Neural crest cell (in vitro differentiated cells): ENCODE measurements around the gene PEX3. TPM values are rescaled to one million over a fixed set of nuclear protein-coding genes. Genes with fewer than 3 reads are reported as not detected.
A peak's percentile ranks its signal among the peaks of the same experiment; 100 is the strongest.

Source experiments
- DNase-seq: peaks from one replicate; pipeline ENCODE4 v3.0.0; 2021; ENCODE audit warnings: low read depth, mixed read lengths, low spot score
- H3K27ac Mint-ChIP-seq: one replicate; pipeline ENCODE4 v1.8.0; 2021; ENCODE audit warnings: mild to moderate bottlenecking, mixed read lengths; ENCODE audit not compliant: unreplicated experiment
- H3K27me3 Mint-ChIP-seq: 2 replicates; pipeline ENCODE4 v1.8.0; 2021; ENCODE audit warnings: low read depth, mild to moderate bottlenecking, mixed read lengths
- H3K36me3 Mint-ChIP-seq: 2 replicates; pipeline ENCODE4 v1.8.0; 2021; ENCODE audit warnings: low read depth, mild to moderate bottlenecking, mixed read lengths
- H3K4me1 Mint-ChIP-seq: 2 replicates; pipeline ENCODE4 v1.8.0; 2021; ENCODE audit warnings: mixed read lengths
- H3K4me3 Mint-ChIP-seq: one replicate; pipeline ENCODE4 v1.8.0; 2021; ENCODE audit warnings: mild to moderate bottlenecking, mixed read lengths
- H3K9me3 Mint-ChIP-seq: 2 replicates; pipeline ENCODE4 v1.8.0; 2021; ENCODE audit warnings: mixed read lengths
- total RNA-seq: library from RNA; stranded (reverse); gene quantifications from 2 replicates; pipeline ENCODE4 v1.2.1, GENCODE V29; 2021
- TF ChIP-seq, protein P1 (sequence below): fragments of 200-600 bp; sonication (generic); conservative IDR thresholded peaks from 2 replicates; pipeline ENCODE4 v1.5.0; 2021; ENCODE audit warnings: antibody characterized with exemption, mild to moderate bottlenecking

Gene PEX3
- total RNA-seq, 1 donor from 2014 or later = 12.6 TPM

DNA sequence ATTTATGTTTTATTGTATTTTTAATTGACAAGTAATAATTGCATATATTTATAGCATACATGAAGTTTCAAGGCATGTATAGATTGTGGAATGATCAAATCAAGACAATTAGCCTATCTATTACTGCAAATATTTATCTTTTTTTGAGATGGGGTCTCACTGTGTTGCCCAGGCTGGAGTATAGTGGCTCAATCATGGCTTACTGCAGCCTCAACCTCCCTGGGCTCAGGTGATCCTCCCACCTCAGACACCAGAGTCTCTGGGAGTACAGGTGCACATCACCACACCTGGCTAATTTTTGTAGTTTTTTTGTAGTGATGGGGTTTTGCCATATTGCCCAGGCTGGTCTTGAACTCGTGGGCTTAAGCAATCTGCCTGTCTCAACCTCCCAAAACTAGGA, 77.1 kb downstream of the PEX3 start:
- Mint-ChIP-seq H3K27me3 (no peaks in the 10 kb centered on the region), H3K9me3 (no peaks in the 10 kb centered on the region), H3K27ac (no peak overlapping the region), H3K36me3 (no peaks in the 10 kb centered on the region), H3K4me3 (no peak overlapping the region), H3K4me1 (no peaks in the 10 kb centered on the region)
- no peak for DNase-seq
- TF ChIP-seq, protein P1, sequence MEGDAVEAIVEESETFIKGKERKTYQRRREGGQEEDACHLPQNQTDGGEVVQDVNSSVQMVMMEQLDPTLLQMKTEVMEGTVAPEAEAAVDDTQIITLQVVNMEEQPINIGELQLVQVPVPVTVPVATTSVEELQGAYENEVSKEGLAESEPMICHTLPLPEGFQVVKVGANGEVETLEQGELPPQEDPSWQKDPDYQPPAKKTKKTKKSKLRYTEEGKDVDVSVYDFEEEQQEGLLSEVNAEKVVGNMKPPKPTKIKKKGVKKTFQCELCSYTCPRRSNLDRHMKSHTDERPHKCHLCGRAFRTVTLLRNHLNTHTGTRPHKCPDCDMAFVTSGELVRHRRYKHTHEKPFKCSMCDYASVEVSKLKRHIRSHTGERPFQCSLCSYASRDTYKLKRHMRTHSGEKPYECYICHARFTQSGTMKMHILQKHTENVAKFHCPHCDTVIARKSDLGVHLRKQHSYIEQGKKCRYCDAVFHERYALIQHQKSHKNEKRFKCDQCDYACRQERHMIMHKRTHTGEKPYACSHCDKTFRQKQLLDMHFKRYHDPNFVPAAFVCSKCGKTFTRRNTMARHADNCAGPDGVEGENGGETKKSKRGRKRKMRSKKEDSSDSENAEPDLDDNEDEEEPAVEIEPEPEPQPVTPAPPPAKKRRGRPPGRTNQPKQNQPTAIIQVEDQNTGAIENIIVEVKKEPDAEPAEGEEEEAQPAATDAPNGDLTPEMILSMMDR = no peak

DNA sequence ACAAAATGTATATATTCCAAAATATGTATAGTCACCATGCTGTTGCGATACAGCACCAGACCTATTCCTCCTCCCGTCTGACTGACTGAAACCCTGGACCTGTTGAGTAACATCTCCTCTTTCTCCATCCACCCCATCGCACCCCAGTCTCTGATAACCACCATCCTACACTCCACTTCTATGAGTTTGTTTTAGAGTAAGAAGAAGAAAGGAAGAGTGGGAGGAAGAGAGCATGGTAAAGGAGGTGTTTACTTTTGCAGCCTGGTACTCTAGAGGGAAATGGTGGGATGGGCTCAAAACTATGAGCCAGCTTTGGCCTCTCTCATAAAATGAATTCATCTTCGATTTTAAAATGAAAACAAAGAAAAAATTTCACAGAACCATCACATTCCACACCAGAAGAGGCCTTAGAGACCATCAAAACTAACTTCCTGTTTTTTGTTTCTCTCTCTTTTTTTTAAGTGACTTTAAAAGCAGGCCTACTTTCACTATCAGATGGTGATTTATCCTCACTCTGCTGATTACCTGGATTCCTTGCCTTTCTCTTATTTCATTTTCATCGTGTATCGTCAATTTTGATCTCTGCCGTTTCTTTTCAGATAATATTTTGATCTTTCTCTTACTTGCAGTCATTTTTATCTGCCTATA, 77.7 kb downstream of the PEX3 start:
- no peak overlapping the region for H3K4me3 Mint-ChIP-seq
- H3K4me1 Mint-ChIP-seq = no peaks in the 10 kb centered on the region
- H3K9me3 Mint-ChIP-seq = no peaks in the 10 kb centered on the region
- no peaks in the 10 kb centered on the region for H3K36me3 Mint-ChIP-seq
- H3K27me3 Mint-ChIP-seq = no peaks in the 10 kb centered on the region
- no peak for DNase-seq
- H3K27ac Mint-ChIP-seq = no peak overlapping the region
- TF ChIP-seq, protein P1 = no peak

DNA sequence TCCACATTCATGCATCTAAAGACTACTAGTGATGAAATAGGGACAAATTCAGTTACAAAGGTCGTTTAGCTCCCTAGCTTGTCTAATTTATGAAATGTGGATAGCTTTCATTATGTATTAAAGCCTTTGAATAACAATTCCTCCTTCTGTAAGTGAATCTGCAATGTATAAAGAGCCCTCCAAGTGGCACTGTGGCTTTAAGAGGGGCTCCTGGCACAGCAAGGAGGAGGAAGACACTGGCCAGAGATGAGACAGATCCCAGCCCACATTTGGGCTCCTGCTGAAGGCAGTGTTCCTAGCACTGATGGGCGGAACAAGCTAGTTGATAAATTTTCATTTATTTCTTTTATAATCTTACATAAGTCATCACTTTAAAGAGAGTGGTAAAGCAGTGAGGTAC, 78.5 kb downstream of the PEX3 start:
- TF ChIP-seq, protein P1 = peak; percentile 23
- H3K27me3 Mint-ChIP-seq = no peaks in the 10 kb centered on the region
- H3K4me1 Mint-ChIP-seq = no peaks in the 10 kb centered on the region
- no peaks in the 10 kb centered on the region for H3K36me3 Mint-ChIP-seq
- no peak overlapping the region for H3K27ac Mint-ChIP-seq
- no peaks in the 10 kb centered on the region for H3K9me3 Mint-ChIP-seq
- DNase-seq = no peak
- peak overlapping the region; percentile 61 for H3K4me3 Mint-ChIP-seq

DNA sequence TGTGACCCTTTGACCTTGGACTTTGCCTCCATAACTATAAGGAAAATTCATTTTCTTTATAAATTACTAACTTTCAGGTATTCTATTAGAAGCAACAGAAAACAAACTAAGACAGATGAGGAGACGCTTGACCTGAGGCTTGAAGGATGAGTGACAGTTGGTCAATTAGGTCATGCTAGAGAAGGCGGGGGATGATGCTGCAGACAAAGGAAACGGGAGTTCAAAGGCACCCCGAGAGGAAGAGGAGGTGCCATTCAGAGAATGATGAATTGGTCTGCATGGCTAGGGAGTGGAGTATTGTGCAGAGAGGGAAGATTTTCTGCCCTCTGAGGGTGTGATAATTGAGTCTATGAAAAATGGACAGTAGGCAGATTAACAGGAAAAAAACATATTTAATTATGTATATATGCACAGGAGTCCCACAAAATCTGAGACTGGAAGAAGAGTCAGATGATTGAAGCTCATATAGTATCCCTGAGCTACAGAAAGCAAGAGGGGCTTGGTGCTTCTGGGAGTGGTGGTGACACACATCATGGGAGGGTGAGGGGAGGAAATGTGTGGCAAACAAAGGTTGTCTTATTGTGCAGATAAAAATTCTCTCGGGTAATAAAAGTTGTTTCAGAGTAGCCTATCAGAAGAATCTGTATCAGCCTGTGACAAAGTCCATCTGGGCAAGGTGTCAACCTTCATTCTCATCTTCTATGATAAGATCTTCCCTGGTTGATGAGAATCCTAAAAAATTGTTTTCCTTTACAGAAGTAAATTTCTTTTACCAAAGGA, 81.3 kb downstream of the PEX3 start:
- no peak overlapping the region for H3K27ac Mint-ChIP-seq
- H3K4me1 Mint-ChIP-seq = peaks cover 4% of the 10 kb centered on the region
- TF ChIP-seq, protein P1 = no peak
- no peak overlapping the region for H3K4me3 Mint-ChIP-seq
- H3K36me3 Mint-ChIP-seq = no peaks in the 10 kb centered on the region
- peaks cover 15% of the 10 kb centered on the region for H3K27me3 Mint-ChIP-seq
- H3K9me3 Mint-ChIP-seq = no peaks in the 10 kb centered on the region
- no peak for DNase-seq

DNA sequence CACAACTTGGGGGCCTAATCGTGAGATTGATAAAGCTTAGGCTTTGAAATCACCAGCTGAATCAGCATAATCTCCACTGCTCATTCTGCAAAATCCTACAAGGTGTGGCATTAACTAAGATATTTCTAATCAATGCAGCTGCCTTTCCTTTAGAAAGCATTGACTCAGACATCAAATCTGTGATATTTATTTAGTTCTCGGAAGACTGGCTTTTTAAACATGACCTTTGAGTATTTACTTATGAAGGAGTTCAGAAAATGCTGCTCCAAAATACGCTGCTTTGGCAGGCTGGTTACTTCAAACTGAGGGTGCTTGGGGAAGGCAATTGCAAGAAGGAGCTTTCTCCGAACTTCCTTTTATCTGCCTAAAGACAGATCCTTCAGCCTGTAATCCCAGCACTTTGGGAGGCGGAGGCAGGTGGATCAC, 84.6 kb downstream of the PEX3 start:
- Mint-ChIP-seq H3K27ac (no peak overlapping the region), H3K4me3 (peak overlapping the region; percentile 86), H3K9me3 (no peaks in the 10 kb centered on the region)

More for the DNA sequence above, 84.6 kb downstream of the PEX3 start:
- H3K36me3 Mint-ChIP-seq = no peaks in the 10 kb centered on the region
- no peak for DNase-seq
- TF ChIP-seq, protein P1 = no peak
- peaks cover 11% of the 10 kb centered on the region for H3K4me1 Mint-ChIP-seq
- peaks cover 22% of the 10 kb centered on the region for H3K27me3 Mint-ChIP-seq
